Panc1 (cell line): ENCODE data around the gene PDZD2. TPM values are rescaled to one million over a fixed set of nuclear protein-coding genes. Genes with fewer than 3 reads are reported as not detected.

Source experiments
- ATAC-seq: fragments of 200-7000 bp; cut with Tn5 transposase; 2 replicates; pipeline ENCODE4 v1.9.1; 2020; ENCODE audit warnings: mild to moderate bottlenecking, moderate library complexity
- BruUV-seq: library from RNA; stranded (reverse); fragments of 400-500 nt; replicated peaks from 2 replicates; lab custom pipeline; 2021; lab: Mats Ljungman, UMichigan
- CTCF ChIA-PET: fragments of 300-600 bp; sonication (Branson Sonifier 250); formaldehyde crosslinking; loops from one replicate; lab custom pipeline; 2022; ENCODE audit warnings: antibody characterized with exemption; lab: Charles Lee
- POLR2A ChIA-PET: fragments of 300-600 bp; sonication (Branson Sonifier 250); formaldehyde crosslinking; loops from one replicate; lab custom pipeline; 2022; ENCODE audit warnings: antibody characterized with exemption; lab: Charles Lee
- DNase-seq: peaks from one replicate; pipeline ENCODE4 v3.0.0-alpha.2; 2010; ENCODE audit warnings: low read depth, low spot score
- H3K27ac ChIP-seq: 2 replicates; pipeline ENCODE4 v1.5.1; 2011; ENCODE audit warnings: mild to moderate bottlenecking, low read length, inconsistent platforms
- H3K27me3 ChIP-seq: fragments of 200-500 bp; sonication (Bioruptor generic); 2 replicates; pipeline ENCODE4 v1.6.0; 2014; ENCODE audit warnings: low read length, inconsistent platforms; ENCODE audit not compliant: control insufficient read depth, insufficient read depth
- H3K36me3 ChIP-seq: fragments of 200-500 bp; sonication (Bioruptor generic); 2 replicates; pipeline ENCODE4 v1.5.1; 2014; ENCODE audit warnings: inconsistent platforms, mild to moderate bottlenecking, low read length, moderate library complexity; ENCODE audit not compliant: control insufficient read depth, insufficient read depth
- H3K4me1 ChIP-seq: 2 replicates; pipeline ENCODE4 v1.5.1; 2011; ENCODE audit warnings: inconsistent platforms, mild to moderate bottlenecking, low read length, moderate library complexity; ENCODE audit not compliant: control insufficient read depth, insufficient read depth
- H3K4me3 ChIP-seq, 2 experiments: 2 replicates each; pipeline ENCODE4 v1.5.1; 2011 to 2012; ENCODE audit warnings: low read depth in 2 of 2, low read length in 2 of 2, mild to moderate bottlenecking in 2 of 2, inconsistent platforms in 1 of 2, moderate library complexity in 1 of 2
- H3K9me3 ChIP-seq: fragments of 200-500 bp; sonication (Bioruptor generic); 2 replicates; pipeline ENCODE4 v1.5.1; 2014; ENCODE audit warnings: low read depth, mild to moderate bottlenecking, inconsistent platforms, low read length, moderate library complexity; ENCODE audit not compliant: control insufficient read depth, insufficient read depth
- POLR2AphosphoS5 ChIP-seq: IDR thresholded peaks from 2 replicates; pipeline ENCODE4 v1.6.1; 2012; ENCODE audit warnings: mild to moderate bottlenecking, low read depth, low read length, moderate library complexity
- SIN3A ChIP-seq: IDR thresholded peaks from 2 replicates; pipeline ENCODE4 v1.6.1; 2012; ENCODE audit warnings: low read depth, mild to moderate bottlenecking, low read length, moderate library complexity, borderline replicate concordance; ENCODE audit not compliant: insufficient read depth
- TCF7L2 ChIP-seq: IDR thresholded peaks from 2 replicates; pipeline ENCODE4 v1.6.1; 2011; ENCODE audit warnings: mild to moderate bottlenecking, low read depth, low read length, inconsistent platforms
- in situ Hi-C: cut with HindIII; loops from 2 replicates; pipeline ENCODE4 v1.10.0; 2016; ENCODE audit warnings: low sequenced_read_pairs, low pct_unique_long_range_greater_than_20kb
- intact Hi-C: fragments of 100-400 bp; cut with micrococcal nuclease; formaldehyde crosslinking; loops from one replicate; pipeline ENCODE4 v1.10.0; 2022; ENCODE audit not compliant: unreplicated experiment
- total RNA-seq: library from RNA; stranded (reverse); gene quantifications from one replicate; pipeline ENCODE4 v1.2.1, GENCODE V29; 2021; ENCODE audit not compliant: unreplicated experiment
- TF ChIP-seq, protein P1 (sequence below), 2 experiments: IDR thresholded peaks; 2 replicates each; pipeline ENCODE4 v1.6.1; 2011 to 2012; ENCODE audit warnings: low read depth in 2 of 2, control low read depth in 1 of 2, low read length in 1 of 2, mild to moderate bottlenecking in 1 of 2, moderate library complexity in 1 of 2; ENCODE audit not compliant: insufficient read depth in 1 of 2
- TF ChIP-seq, protein P2 (sequence below): fragments of 450-650 bp; IDR thresholded peaks from 2 replicates; pipeline ENCODE4 v1.5.1; 2017; ENCODE audit warnings: mild to moderate bottlenecking

Gene PDZD2
- total RNA-seq, 1 experiment from 2014 or later: 0.10 TPM

DNA sequence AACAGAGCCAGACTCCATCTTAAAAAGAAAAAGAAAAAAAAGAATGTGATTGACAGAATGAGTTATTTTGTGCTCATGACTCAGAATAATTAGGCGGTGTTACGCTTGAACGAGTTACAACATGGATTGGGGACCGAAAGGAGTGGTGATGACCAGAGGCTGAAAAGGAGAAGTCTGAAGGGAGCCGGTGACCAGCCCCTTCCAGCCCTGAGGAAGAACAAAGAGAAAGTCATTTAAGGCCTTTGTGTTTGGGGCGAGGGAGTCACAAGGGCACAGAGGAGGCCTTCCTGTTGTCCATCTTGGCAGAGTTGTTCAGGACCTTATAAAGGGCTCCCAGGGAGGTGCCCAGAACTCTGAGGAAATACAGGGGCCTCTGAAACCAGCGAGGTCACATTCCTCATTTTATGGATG lies 403.6 kb downstream of the PDZD2 start:
- intact Hi-C loops (no loop called here), in situ Hi-C loops (no loop called here)
- Histone ChIP-seq H3K9me3 (no peaks in the 10 kb centered on the region), H3K4me3 (no peak overlapping the region), H3K36me3 (no peaks in the 10 kb centered on the region), H3K27me3 (0 out of 2 replicates have a peak, but pooled peaks cover under 1% of the 10 kb centered on the region), H3K27ac (no peak overlapping the region), H3K4me1 (no peaks in the 10 kb centered on the region)
- ChIA-PET POLR2A (no interaction called here), CTCF (no interaction called here)
- no peak for TF ChIP-seq POLR2AphosphoS5
- TF ChIP-seq SIN3A: no peak
- TF ChIP-seq, protein P1, sequence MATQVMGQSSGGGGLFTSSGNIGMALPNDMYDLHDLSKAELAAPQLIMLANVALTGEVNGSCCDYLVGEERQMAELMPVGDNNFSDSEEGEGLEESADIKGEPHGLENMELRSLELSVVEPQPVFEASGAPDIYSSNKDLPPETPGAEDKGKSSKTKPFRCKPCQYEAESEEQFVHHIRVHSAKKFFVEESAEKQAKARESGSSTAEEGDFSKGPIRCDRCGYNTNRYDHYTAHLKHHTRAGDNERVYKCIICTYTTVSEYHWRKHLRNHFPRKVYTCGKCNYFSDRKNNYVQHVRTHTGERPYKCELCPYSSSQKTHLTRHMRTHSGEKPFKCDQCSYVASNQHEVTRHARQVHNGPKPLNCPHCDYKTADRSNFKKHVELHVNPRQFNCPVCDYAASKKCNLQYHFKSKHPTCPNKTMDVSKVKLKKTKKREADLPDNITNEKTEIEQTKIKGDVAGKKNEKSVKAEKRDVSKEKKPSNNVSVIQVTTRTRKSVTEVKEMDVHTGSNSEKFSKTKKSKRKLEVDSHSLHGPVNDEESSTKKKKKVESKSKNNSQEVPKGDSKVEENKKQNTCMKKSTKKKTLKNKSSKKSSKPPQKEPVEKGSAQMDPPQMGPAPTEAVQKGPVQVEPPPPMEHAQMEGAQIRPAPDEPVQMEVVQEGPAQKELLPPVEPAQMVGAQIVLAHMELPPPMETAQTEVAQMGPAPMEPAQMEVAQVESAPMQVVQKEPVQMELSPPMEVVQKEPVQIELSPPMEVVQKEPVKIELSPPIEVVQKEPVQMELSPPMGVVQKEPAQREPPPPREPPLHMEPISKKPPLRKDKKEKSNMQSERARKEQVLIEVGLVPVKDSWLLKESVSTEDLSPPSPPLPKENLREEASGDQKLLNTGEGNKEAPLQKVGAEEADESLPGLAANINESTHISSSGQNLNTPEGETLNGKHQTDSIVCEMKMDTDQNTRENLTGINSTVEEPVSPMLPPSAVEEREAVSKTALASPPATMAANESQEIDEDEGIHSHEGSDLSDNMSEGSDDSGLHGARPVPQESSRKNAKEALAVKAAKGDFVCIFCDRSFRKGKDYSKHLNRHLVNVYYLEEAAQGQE (IDR thresholded peaks at IDR 0.05; ENCODE audit: insufficient read depth in 1 of 2, low read depth in 2 of 2, low read length in 1 of 2): no peak
- TF ChIP-seq, protein P2, sequence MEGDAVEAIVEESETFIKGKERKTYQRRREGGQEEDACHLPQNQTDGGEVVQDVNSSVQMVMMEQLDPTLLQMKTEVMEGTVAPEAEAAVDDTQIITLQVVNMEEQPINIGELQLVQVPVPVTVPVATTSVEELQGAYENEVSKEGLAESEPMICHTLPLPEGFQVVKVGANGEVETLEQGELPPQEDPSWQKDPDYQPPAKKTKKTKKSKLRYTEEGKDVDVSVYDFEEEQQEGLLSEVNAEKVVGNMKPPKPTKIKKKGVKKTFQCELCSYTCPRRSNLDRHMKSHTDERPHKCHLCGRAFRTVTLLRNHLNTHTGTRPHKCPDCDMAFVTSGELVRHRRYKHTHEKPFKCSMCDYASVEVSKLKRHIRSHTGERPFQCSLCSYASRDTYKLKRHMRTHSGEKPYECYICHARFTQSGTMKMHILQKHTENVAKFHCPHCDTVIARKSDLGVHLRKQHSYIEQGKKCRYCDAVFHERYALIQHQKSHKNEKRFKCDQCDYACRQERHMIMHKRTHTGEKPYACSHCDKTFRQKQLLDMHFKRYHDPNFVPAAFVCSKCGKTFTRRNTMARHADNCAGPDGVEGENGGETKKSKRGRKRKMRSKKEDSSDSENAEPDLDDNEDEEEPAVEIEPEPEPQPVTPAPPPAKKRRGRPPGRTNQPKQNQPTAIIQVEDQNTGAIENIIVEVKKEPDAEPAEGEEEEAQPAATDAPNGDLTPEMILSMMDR: no peak
- TF ChIP-seq TCF7L2: no peak
- ATAC-seq (no peak), DNase-seq (no peak)
- no TSS peak for BruUV-seq

DNA sequence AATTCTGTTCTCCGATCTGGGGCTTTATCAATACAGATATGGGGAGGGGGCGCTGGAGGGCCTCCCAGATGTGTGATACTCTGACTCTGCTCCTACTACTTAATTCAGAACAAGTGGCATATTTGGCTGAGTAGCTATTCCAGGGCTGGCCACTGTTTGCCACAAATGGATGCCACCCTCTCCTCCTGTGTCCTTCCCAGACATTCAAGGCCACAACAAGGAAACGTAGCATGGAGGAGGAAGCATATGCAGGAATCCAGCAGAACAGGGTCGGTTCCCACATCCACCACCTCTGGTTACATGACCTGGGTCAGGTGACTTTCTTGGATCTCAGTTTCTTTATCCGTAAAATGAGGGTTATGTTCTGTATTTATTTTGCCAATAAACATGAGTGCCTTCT lies 404.2 kb downstream of the PDZD2 start:
- no peaks in the 10 kb centered on the region for H3K9me3 ChIP-seq
- 0 out of 2 replicates have a peak, but pooled peaks cover 4% of the 10 kb centered on the region for H3K27me3 ChIP-seq
- TF ChIP-seq SIN3A: no peak
- no peak for TF ChIP-seq TCF7L2
- TF ChIP-seq, protein P2: no peak
- TF ChIP-seq, protein P1 (IDR thresholded peaks at IDR 0.05; ENCODE audit: insufficient read depth in 1 of 2, low read depth in 2 of 2, low read length in 1 of 2): no peak
- no peak for TF ChIP-seq POLR2AphosphoS5
- ATAC-seq (no peak), DNase-seq (no peak)
- POLR2A ChIA-PET: no interaction called here
- no peaks in the 10 kb centered on the region for H3K36me3 ChIP-seq
- CTCF ChIA-PET: no interaction called here
- in situ Hi-C loops (no loop called here), intact Hi-C loops (no loop called here)
- no peaks in the 10 kb centered on the region for H3K4me1 ChIP-seq
- no peak overlapping the region for H3K4me3 ChIP-seq
- H3K27ac ChIP-seq: no peak overlapping the region
- no TSS peak for BruUV-seq
